B cell (primary cell): ENCODE measurements around the gene PPP1R12B. TPM values are rescaled to one million over a fixed set of nuclear protein-coding genes. Genes with fewer than 3 reads are reported as not detected.
"Not testable (repeated sequence)": the region's sequence is repeated elsewhere in the genome, so short reads cannot be mapped to it uniquely, and the experiment has no call there.

Experiments
- ATAC-seq: fragments of 200-7000 bp; cut with Tn5 transposase; one replicate; pipeline ENCODE4 v1.10.0; 2021; ENCODE audit warnings: low read depth, mild to moderate bottlenecking, moderate number of reproducible peaks, moderate library complexity
- CTCF ChIA-PET: fragments of 350-600 bp; sonication (Branson Sonifier 250); formaldehyde crosslinking; loops from one replicate; lab custom pipeline; 2021; ENCODE audit warnings: antibody characterized with exemption, inconsistent platforms; lab: Charles Lee
- POLR2A ChIA-PET: fragments of 350-600 bp; sonication (Branson Sonifier 250); formaldehyde crosslinking; loops from one replicate; lab custom pipeline; 2021; ENCODE audit warnings: antibody characterized with exemption; lab: Charles Lee
- DNase-seq: peaks from one replicate; pipeline ENCODE4 v3.0.0; 2013
- H2AFZ ChIP-seq: 2 replicates; pipeline ENCODE4 v1.6.1; 2012; ENCODE audit warnings: mild to moderate bottlenecking, low read depth, low read length; ENCODE audit not compliant: insufficient read depth, poor library complexity, severe bottlenecking
- H3K27ac ChIP-seq, 2 donors: 1 replicate in 1 of 2; 2 replicates in 1 of 2; pipeline ENCODE4 v1.5.1; 2012 to 2013; ENCODE audit warnings: low read length in 2 of 2, mild to moderate bottlenecking in 2 of 2, moderate library complexity in 1 of 2
- H3K27me3 ChIP-seq, 4 experiments: fragments of 200-600 bp in 1 of 4; sonication (generic) in 1 of 4; replicated peaks in 1 of 4; 1 replicate in 2 of 4; 2 replicates in 2 of 4; pipeline versions ENCODE4 v1.6.1 to v1.7.0; 2013 to 2016; ENCODE audit warnings: low read length in 3 of 4, mild to moderate bottlenecking in 2 of 4, mixed read lengths in 1 of 4, moderate library complexity in 1 of 4; ENCODE audit not compliant: insufficient read depth in 4 of 4, control insufficient read depth in 3 of 4; ENCODE audit errors: control extremely low read depth in 1 of 4
- H3K36me3 ChIP-seq, 2 experiments: replicated peaks in 1 of 2; 1 replicate in 1 of 2; 2 replicates in 1 of 2; pipeline versions ENCODE4 v1.6.1 to v1.7.1; 2013; ENCODE audit warnings: low read length in 1 of 2; ENCODE audit not compliant: insufficient read depth in 2 of 2, control insufficient read depth in 1 of 2; ENCODE audit errors: control extremely low read depth in 1 of 2, extremely low read depth in 1 of 2
- H3K4me1 ChIP-seq, 2 donors: fragments of 200-600 bp in 1 of 2; sonication (generic) in 1 of 2; 1 replicate in 1 of 2; 2 replicates in 1 of 2; pipeline versions ENCODE4 v1.5.1 to v1.6.1; 2013 to 2017; ENCODE audit warnings: low read length in 2 of 2; ENCODE audit not compliant: control insufficient read depth in 2 of 2, insufficient read depth in 2 of 2
- H3K4me2 ChIP-seq: replicated peaks from 2 replicates; pipeline ENCODE3; 2012; ENCODE audit warnings: mild to moderate bottlenecking, low read depth, low read length; ENCODE audit not compliant: poor library complexity, severe bottlenecking
- H3K4me3 ChIP-seq, 5 experiments: fragments of 200-600 bp in 1 of 5; sonication (generic) in 1 of 5; 1 replicate in 3 of 5; 2 replicates in 2 of 5; pipeline versions ENCODE4 v1.5.1 to v1.7.0; 2011 to 2016; ENCODE audit warnings: low read length in 4 of 5, mild to moderate bottlenecking in 4 of 5, low read depth in 2 of 5, control low read depth in 1 of 5, moderate library complexity in 1 of 5; ENCODE audit not compliant: insufficient read depth in 1 of 5; ENCODE audit errors: control extremely low read depth in 1 of 5, extremely low read depth in 1 of 5
- H3K79me2 ChIP-seq: fragments of 200-600 bp; sonication (generic); one replicate; pipeline ENCODE4 v1.6.0; 2016; ENCODE audit warnings: low read length; ENCODE audit not compliant: control insufficient read depth, insufficient read depth
- H3K9ac ChIP-seq: fragments of 200-600 bp; sonication (generic); 2 replicates; pipeline ENCODE4 v1.6.1; 2017; ENCODE audit warnings: mild to moderate bottlenecking, low read length, moderate library complexity
- H3K9me3 ChIP-seq, 3 donors: one replicate each; pipeline versions ENCODE4 v1.6.1 to v1.7.1; 2013; ENCODE audit warnings: low read length in 2 of 3; ENCODE audit not compliant: control insufficient read depth in 2 of 3, insufficient read depth in 1 of 3; ENCODE audit errors: control extremely low read depth in 1 of 3
- H4K20me1 ChIP-seq: 2 replicates; pipeline ENCODE4 v1.6.0; 2012; ENCODE audit warnings: mild to moderate bottlenecking, low read length; ENCODE audit not compliant: insufficient read depth, control insufficient read depth, poor library complexity, severe bottlenecking
- H3K27ac Mint-ChIP-seq: one replicate; pipeline ENCODE4 v1.8.0; 2021; ENCODE audit warnings: mixed read lengths
- H3K27me3 Mint-ChIP-seq: one replicate; pipeline ENCODE4 v1.8.0; 2021; ENCODE audit warnings: mixed read lengths
- H3K4me1 Mint-ChIP-seq: one replicate; pipeline ENCODE4 v1.8.0; 2021; ENCODE audit warnings: mixed read lengths
- H3K4me3 Mint-ChIP-seq: one replicate; pipeline ENCODE4 v1.8.0; 2021; ENCODE audit warnings: mixed read lengths
- H3K9me3 Mint-ChIP-seq: one replicate; pipeline ENCODE4 v1.8.0; 2022; ENCODE audit warnings: mixed read lengths; ENCODE audit not compliant: insufficient read depth
- WGBS: methylation state at CpG from one replicate; pipeline ENCODE4 v1.1.5; 2013; ENCODE audit warnings: missing lambda C conversion rate; ENCODE audit not compliant: insufficient coverage; 5-methylcytosine and 5-hydroxymethylcytosine counted together
- intact Hi-C: fragments of 100-400 bp; cut with micrococcal nuclease; formaldehyde crosslinking; loops from one replicate; pipeline ENCODE4 v1.10.0; 2022
- polyA plus RNA-seq: library from polyadenylated mRNA; depleted of rRNA; stranded (reverse); fragments of >200 nt; gene quantifications from 2 replicates; pipeline ENCODE4 v1.2.3, GENCODE V29; 2012
- total RNA-seq, 2 donors: library from RNA; stranded (reverse); fragments of 120-200 nt in 1 of 2; gene quantifications; 1 replicate in 1 of 2; 2 replicates in 1 of 2; pipeline versions ENCODE4 v1.2.3 to v1.2.4, GENCODE V29; 2013 to 2022

Gene PPP1R12B
- total and polyA plus RNA-seq, 2 donors (not counting 1 experiment from before 2014, with no cell fraction given) = 7.1 to 49.6 TPM

DNA sequence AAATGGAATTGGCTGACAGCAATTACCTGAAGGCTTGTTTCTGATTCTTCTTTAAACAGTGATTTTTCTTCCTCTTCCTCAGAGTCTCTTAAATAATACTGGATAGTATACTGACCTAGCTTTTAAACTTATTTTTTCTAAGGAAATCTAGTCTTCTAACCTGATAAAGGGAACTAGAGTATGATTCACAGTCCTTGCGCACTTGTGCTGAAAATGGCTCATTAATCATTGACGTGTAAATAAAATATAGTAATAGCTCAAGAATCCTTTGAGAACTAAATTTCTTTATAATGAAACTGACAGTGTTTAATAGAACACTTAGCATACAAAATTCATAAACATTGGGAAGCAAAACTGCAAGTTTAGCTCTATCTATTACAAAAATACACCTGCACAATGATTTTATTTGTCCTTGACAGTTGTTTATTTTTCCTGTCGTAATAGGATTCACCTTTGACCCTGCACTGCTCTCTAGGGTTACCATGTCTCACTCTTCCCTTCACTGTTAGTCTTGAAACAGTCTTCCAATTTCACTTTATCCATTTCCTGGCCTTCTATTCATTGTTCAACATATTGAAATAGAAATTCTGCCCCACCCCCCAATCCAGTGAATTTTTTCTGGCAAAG is 117.3 kb downstream of the PPP1R12B start:
- H3K4me1 ChIP-seq, DNase-seq, H3K36me3 ChIP-seq, H3K27me3 Mint-ChIP-seq, H2AFZ ChIP-seq, H3K4me3 Mint-ChIP-seq, H3K9ac ChIP-seq, H3K9me3 ChIP-seq, H3K9me3 Mint-ChIP-seq, H3K4me2 ChIP-seq, H4K20me1 ChIP-seq, H3K27me3 ChIP-seq, H3K27ac Mint-ChIP-seq, ATAC-seq, H3K4me1 Mint-ChIP-seq, H3K79me2 ChIP-seq, H3K27ac ChIP-seq, H3K4me3 ChIP-seq, POLR2A ChIA-PET: not testable (repeated sequence)
- CTCF ChIA-PET = interaction anchor here (0.7 to 3.6 kb wide), 6 partner anchors 26 to 258 kb away, joined by 3 to 90 read pairs (median 3); no protein-coding TSS in a partner anchor
- intact Hi-C loops = loop anchor here (10.0 kb wide), 1 partner anchor 539 kb away; the partner anchor contains the start of gene TMEM183A
- WGBS = 100% methylated on average over 1 of the region's 3 CpGs

- POLR2A ChIA-PET, H3K9ac ChIP-seq, H3K27me3 Mint-ChIP-seq, H3K4me1 ChIP-seq, H3K9me3 Mint-ChIP-seq, H3K27ac ChIP-seq, H3K27me3 ChIP-seq, H3K4me3 Mint-ChIP-seq, H3K36me3 ChIP-seq, DNase-seq, H3K79me2 ChIP-seq, H2AFZ ChIP-seq, H3K27ac Mint-ChIP-seq, H3K9me3 ChIP-seq, H4K20me1 ChIP-seq, H3K4me1 Mint-ChIP-seq, H3K4me3 ChIP-seq, ATAC-seq, H3K4me2 ChIP-seq: not testable (repeated sequence)
- CTCF ChIA-PET = interaction anchor here (0.7 to 3.6 kb wide), 5 partner anchors 26 to 257 kb away, joined by 3 to 90 read pairs (median 3); no protein-coding TSS in a partner anchor
- intact Hi-C loops = loop anchor here (10.0 kb wide), 1 partner anchor 538 kb away; the partner anchor contains the start of gene TMEM183A
Observed at GRCh38 chr1:202466339-202466738, 117.8 kb downstream of the PPP1R12B start.

DNA sequence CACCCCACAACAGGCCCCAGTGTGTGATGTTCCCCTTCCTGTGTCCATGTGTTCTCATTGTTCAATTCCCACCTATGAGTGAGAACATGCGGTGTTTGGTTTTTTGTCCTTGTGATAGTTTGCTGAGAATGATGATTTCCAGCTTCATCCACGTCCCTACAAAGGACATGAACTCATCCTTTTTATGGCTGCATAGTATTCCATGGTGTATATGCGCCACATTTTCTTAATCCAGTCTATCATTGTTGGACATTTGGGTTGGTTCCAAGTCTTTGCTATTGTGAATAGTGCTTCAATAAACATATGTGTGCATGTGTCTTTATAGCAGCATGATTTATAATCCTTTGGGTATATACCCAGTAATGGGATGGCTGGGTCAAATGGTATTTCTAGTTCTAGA is 118.9 kb downstream of the PPP1R12B start:
- H3K79me2 ChIP-seq, H3K4me3 ChIP-seq, ATAC-seq, H3K4me3 Mint-ChIP-seq, H3K9ac ChIP-seq, H3K27ac ChIP-seq, H3K9me3 ChIP-seq, H2AFZ ChIP-seq, H3K9me3 Mint-ChIP-seq, H3K27ac Mint-ChIP-seq, H3K27me3 ChIP-seq, DNase-seq, H3K4me2 ChIP-seq, H3K27me3 Mint-ChIP-seq, POLR2A ChIA-PET, H3K4me1 ChIP-seq, H4K20me1 ChIP-seq, H3K4me1 Mint-ChIP-seq, H3K36me3 ChIP-seq, CTCF ChIA-PET: not testable (repeated sequence)
- WGBS = no CpG with 5 or more reads among the region's 3 CpGs
- intact Hi-C loops = loop anchor here (10.0 kb wide), 1 partner anchor 537 kb away; the partner anchor contains the start of gene TMEM183A

DNA sequence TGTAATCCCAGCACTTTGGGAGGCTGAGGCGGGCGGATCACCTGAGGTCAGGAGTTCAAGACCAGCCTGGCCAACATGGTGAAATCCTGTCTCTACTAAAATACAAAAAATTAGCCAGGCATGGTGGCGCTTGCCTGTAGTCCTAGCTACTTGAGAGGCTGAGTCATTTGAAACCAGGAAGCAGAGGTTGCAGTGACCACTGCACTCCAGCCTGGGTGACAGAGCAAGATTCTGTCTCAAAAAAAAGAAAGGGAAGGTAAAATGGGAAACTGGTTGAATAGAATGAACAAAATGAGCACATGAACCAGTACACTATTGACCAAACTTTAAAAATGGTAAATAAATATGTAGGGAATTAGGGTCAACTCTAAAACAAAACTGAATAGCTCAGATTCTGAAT is 120.2 kb downstream of the PPP1R12B start:
- CTCF ChIA-PET = interaction anchor here (1.4 kb wide), 1 partner anchor 191 kb away, joined by 3 read pairs; no protein-coding TSS in a partner anchor
- not testable (repeated sequence) for H3K27ac Mint-ChIP-seq

More for the DNA sequence above, 120.2 kb downstream of the PPP1R12B start:
- H3K27me3 ChIP-seq, H4K20me1 ChIP-seq, H3K4me2 ChIP-seq, POLR2A ChIA-PET, H3K4me1 Mint-ChIP-seq, H3K9me3 Mint-ChIP-seq, H3K4me1 ChIP-seq, H2AFZ ChIP-seq, H3K36me3 ChIP-seq, H3K9me3 ChIP-seq, H3K4me3 ChIP-seq, H3K79me2 ChIP-seq, H3K4me3 Mint-ChIP-seq, H3K27me3 Mint-ChIP-seq, DNase-seq, ATAC-seq, H3K9ac ChIP-seq, H3K27ac ChIP-seq: not testable (repeated sequence)
- intact Hi-C loops = loop anchor here (10.0 kb wide), 1 partner anchor 536 kb away; the partner anchor contains the start of gene TMEM183A
- WGBS = 100% methylated on average over 1 of the region's 3 CpGs
